Neural cell (in vitro differentiated cells): ENCODE results near the gene HDAC4. TPM values are rescaled to one million over a fixed set of nuclear protein-coding genes. Genes with fewer than 3 reads are reported as not detected.

Experiments
- H2AFZ ChIP-seq: fragments of 200-600, 300-800 bp; sonication (generic), shearing (Covaris generic); 2 replicates; pipeline ENCODE4 v1.6.0; 2014; ENCODE audit warnings: low read depth, mild to moderate bottlenecking, antibody characterized with exemption, low read length, moderate library complexity
- H3F3A ChIP-seq: fragments of 200-600 bp; shearing (Covaris generic); 2 replicates; pipeline ENCODE4 v1.6.1; 2016; ENCODE audit warnings: mild to moderate bottlenecking, moderate library complexity, mixed read lengths, antibody characterized with exemption, low read length; ENCODE audit not compliant: insufficient read depth, poor library complexity, severe bottlenecking
- H3K27ac ChIP-seq: fragments of 200-600, 300-800 bp; sonication (generic), shearing (Covaris generic); 2 replicates; pipeline ENCODE4 v1.5.1; 2014; ENCODE audit warnings: mild to moderate bottlenecking, low read length, moderate library complexity
- H3K27me3 ChIP-seq: fragments of 300-800, 200-600 bp; sonication (generic), shearing (Covaris generic); 2 replicates; pipeline ENCODE4 v1.6.0; 2014; ENCODE audit warnings: mild to moderate bottlenecking, low read depth, low read length, moderate library complexity; ENCODE audit not compliant: insufficient read depth
- H3K36me3 ChIP-seq: fragments of 300-800, 200-600 bp; sonication (generic), shearing (Covaris generic); 2 replicates; pipeline ENCODE4 v1.5.1; 2014; ENCODE audit warnings: mild to moderate bottlenecking, antibody characterized with exemption, low read length, moderate library complexity; ENCODE audit not compliant: insufficient read depth
- H3K4me2 ChIP-seq: fragments of 300-800, 200-600 bp; sonication (generic), shearing (Covaris generic); 2 replicates; pipeline ENCODE4 v1.6.0; 2014; ENCODE audit warnings: mild to moderate bottlenecking, low read length
- H3K4me3 ChIP-seq: fragments of 300-800, 200-600 bp; sonication (generic), shearing (Covaris generic); 2 replicates; pipeline ENCODE4 v1.5.1; 2014; ENCODE audit warnings: mild to moderate bottlenecking, low read length, moderate library complexity
- H3K79me2 ChIP-seq: fragments of 200-600 bp; shearing (Covaris generic); replicated peaks from 2 replicates; pipeline ENCODE4 v1.6.0; 2014; ENCODE audit warnings: mild to moderate bottlenecking, low read length, moderate library complexity; ENCODE audit not compliant: insufficient read depth
- H3K9ac ChIP-seq: fragments of 300-800, 200-600 bp; sonication (generic), shearing (Covaris generic); 2 replicates; pipeline ENCODE4 v1.6.1; 2016; ENCODE audit warnings: mild to moderate bottlenecking, low read length, mixed read lengths
- H3K9me2 ChIP-seq: fragments of 200-600 bp; shearing (Covaris generic); 2 replicates; pipeline ENCODE4 v1.6.1; 2016; ENCODE audit warnings: mild to moderate bottlenecking, low read length, mixed read lengths; ENCODE audit not compliant: insufficient read depth
- H3K9me3 ChIP-seq: fragments of 200-600, 300-800 bp; sonication (generic), shearing (Covaris generic); 2 replicates; pipeline ENCODE4 v1.6.1; 2016; ENCODE audit warnings: mild to moderate bottlenecking, mixed run types, low read length, moderate library complexity, mixed read lengths
- H4K20me1 ChIP-seq: fragments of 200-600 bp; shearing (Covaris generic); 2 replicates; pipeline ENCODE4 v1.6.1; 2016; ENCODE audit warnings: mild to moderate bottlenecking, mixed run types; ENCODE audit not compliant: insufficient read depth
- EP300 ChIP-seq: fragments of 450-650 bp; conservative IDR thresholded peaks from 2 replicates; pipeline ENCODE4 v1.6.1; 2014; ENCODE audit warnings: antibody characterized with exemption, mild to moderate bottlenecking, moderate library complexity; ENCODE audit not compliant: poor library complexity, severe bottlenecking
- EZH2 ChIP-seq: fragments of 200-600, 300-800 bp; shearing (Covaris generic), sonication (generic); IDR thresholded peaks from 2 replicates; pipeline ENCODE4 v1.6.1; 2014; ENCODE audit warnings: antibody characterized with exemption, low read length, borderline replicate concordance, mild to moderate bottlenecking; ENCODE audit not compliant: insufficient read depth, poor library complexity, severe bottlenecking
- MXI1 ChIP-seq: fragments of 450-650 bp; conservative IDR thresholded peaks from 2 replicates; pipeline ENCODE4 v1.6.1; 2014; ENCODE audit warnings: antibody characterized with exemption, mild to moderate bottlenecking; ENCODE audit not compliant: poor library complexity, severe bottlenecking
- POLR2AphosphoS5 ChIP-seq: IDR thresholded peaks from 2 replicates; pipeline ENCODE4 v1.6.1; 2012
- RAD21 ChIP-seq: fragments of 450-650 bp; conservative IDR thresholded peaks from 2 replicates; pipeline ENCODE4 v1.6.1; 2014; ENCODE audit warnings: antibody characterized with exemption, mild to moderate bottlenecking, moderate library complexity
- SMC3 ChIP-seq: fragments of 450-650 bp; conservative IDR thresholded peaks from 2 replicates; pipeline ENCODE4 v1.6.1; 2014; ENCODE audit warnings: antibody characterized with exemption, mild to moderate bottlenecking, moderate library complexity; ENCODE audit not compliant: poor library complexity
- TAF1 ChIP-seq: IDR thresholded peaks from 2 replicates; pipeline ENCODE4 v1.6.1; 2012; ENCODE audit warnings: low read depth
- polyA plus RNA-seq: library from polyadenylated mRNA; depleted of rRNA; stranded (reverse); fragments of >200 nt; gene quantifications from 2 replicates; pipeline ENCODE4 v1.2.3, GENCODE V29; 2014
- TF ChIP-seq, protein P1 (sequence below): fragments of 450-650 bp; IDR thresholded peaks from 2 replicates; pipeline ENCODE4 v1.5.1; 2014; ENCODE audit warnings: antibody characterized with exemption, mild to moderate bottlenecking, moderate library complexity; ENCODE audit not compliant: poor library complexity, severe bottlenecking
- TF ChIP-seq, protein P2 (sequence below): IDR thresholded peaks from 2 replicates; pipeline ENCODE4 v1.6.1; 2012; ENCODE audit warnings: borderline replicate concordance

Gene HDAC4
- polyA plus RNA-seq, 1 donor from 2014 or later: 3.4 TPM

DNA sequence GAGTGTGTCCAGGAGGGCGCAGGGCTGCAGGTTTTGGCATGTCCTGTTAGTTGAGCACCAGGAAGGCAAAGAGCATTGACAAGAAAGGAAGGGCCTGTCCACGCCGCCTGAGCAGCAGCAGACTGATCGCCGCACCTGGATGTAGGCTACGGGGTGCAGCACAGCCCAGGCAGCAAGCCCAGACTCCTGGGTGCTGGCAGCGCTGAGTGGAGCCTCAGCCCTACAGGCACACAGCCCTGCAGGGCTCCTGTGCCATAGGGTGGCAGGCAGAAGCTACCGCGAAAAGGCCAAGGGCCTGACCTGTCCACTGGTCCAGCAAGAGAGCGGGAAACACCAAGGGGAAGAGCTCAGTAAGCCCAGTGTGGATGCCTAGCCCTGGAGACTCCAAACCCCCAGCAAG is 198.0 kb downstream of the HDAC4 start:
- no peaks in the 10 kb centered on the region for H3F3A ChIP-seq
- no peak overlapping the region for H3K4me3 ChIP-seq
- H3K4me2 ChIP-seq: no peak overlapping the region
- H3K36me3 ChIP-seq: no peaks in the 10 kb centered on the region
- no peak overlapping the region for H3K9ac ChIP-seq
- no peaks in the 10 kb centered on the region for H3K27me3 ChIP-seq
- no peaks in the 10 kb centered on the region for H4K20me1 ChIP-seq
- H3K27ac ChIP-seq: no peak overlapping the region
- H2AFZ ChIP-seq: no peak overlapping the region
- peaks cover 3% of the 10 kb centered on the region for H3K79me2 ChIP-seq
- no peak for TF ChIP-seq EP300
- no peak for TF ChIP-seq EZH2
- no peak for TF ChIP-seq POLR2AphosphoS5
- TF ChIP-seq TAF1: no peak
- TF ChIP-seq, protein P1, sequence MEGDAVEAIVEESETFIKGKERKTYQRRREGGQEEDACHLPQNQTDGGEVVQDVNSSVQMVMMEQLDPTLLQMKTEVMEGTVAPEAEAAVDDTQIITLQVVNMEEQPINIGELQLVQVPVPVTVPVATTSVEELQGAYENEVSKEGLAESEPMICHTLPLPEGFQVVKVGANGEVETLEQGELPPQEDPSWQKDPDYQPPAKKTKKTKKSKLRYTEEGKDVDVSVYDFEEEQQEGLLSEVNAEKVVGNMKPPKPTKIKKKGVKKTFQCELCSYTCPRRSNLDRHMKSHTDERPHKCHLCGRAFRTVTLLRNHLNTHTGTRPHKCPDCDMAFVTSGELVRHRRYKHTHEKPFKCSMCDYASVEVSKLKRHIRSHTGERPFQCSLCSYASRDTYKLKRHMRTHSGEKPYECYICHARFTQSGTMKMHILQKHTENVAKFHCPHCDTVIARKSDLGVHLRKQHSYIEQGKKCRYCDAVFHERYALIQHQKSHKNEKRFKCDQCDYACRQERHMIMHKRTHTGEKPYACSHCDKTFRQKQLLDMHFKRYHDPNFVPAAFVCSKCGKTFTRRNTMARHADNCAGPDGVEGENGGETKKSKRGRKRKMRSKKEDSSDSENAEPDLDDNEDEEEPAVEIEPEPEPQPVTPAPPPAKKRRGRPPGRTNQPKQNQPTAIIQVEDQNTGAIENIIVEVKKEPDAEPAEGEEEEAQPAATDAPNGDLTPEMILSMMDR: no peak
- TF ChIP-seq, protein P2, sequence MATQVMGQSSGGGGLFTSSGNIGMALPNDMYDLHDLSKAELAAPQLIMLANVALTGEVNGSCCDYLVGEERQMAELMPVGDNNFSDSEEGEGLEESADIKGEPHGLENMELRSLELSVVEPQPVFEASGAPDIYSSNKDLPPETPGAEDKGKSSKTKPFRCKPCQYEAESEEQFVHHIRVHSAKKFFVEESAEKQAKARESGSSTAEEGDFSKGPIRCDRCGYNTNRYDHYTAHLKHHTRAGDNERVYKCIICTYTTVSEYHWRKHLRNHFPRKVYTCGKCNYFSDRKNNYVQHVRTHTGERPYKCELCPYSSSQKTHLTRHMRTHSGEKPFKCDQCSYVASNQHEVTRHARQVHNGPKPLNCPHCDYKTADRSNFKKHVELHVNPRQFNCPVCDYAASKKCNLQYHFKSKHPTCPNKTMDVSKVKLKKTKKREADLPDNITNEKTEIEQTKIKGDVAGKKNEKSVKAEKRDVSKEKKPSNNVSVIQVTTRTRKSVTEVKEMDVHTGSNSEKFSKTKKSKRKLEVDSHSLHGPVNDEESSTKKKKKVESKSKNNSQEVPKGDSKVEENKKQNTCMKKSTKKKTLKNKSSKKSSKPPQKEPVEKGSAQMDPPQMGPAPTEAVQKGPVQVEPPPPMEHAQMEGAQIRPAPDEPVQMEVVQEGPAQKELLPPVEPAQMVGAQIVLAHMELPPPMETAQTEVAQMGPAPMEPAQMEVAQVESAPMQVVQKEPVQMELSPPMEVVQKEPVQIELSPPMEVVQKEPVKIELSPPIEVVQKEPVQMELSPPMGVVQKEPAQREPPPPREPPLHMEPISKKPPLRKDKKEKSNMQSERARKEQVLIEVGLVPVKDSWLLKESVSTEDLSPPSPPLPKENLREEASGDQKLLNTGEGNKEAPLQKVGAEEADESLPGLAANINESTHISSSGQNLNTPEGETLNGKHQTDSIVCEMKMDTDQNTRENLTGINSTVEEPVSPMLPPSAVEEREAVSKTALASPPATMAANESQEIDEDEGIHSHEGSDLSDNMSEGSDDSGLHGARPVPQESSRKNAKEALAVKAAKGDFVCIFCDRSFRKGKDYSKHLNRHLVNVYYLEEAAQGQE: no peak
- TF ChIP-seq MXI1: no peak
- no peak for TF ChIP-seq SMC3
- no peak for TF ChIP-seq RAD21
- H3K9me3 ChIP-seq: no peaks in the 10 kb centered on the region
- no peaks in the 10 kb centered on the region for H3K9me2 ChIP-seq

DNA sequence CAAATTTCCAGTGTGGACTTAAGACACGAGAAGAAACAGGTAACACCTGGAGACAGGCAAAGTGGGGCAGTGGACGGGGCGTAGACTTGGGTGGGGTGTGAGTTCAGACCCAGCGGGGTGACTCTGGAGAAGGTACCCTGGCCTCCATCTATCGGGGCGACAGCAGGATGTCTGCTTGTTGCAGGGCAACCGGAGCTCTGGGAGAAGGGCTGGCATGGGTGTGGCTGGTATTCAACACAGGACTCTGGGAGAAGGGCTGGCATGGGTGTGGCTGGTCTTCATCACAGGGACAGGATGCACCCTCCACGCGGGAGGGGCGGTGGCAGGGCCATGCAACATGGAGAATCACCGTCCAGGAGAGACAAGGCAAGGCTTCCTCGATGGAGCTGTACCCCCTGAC is 198.5 kb downstream of the HDAC4 start:
- H3K27me3 ChIP-seq: no peaks in the 10 kb centered on the region
- H3K79me2 ChIP-seq: peaks cover 3% of the 10 kb centered on the region
- no peak overlapping the region for H2AFZ ChIP-seq
- no peaks in the 10 kb centered on the region for H3K9me3 ChIP-seq
- H3K9me2 ChIP-seq: no peaks in the 10 kb centered on the region
- H3K36me3 ChIP-seq: no peaks in the 10 kb centered on the region
- no peak overlapping the region for H3K9ac ChIP-seq
- H3K4me3 ChIP-seq: no peak overlapping the region
- no peaks in the 10 kb centered on the region for H3F3A ChIP-seq
- no peak overlapping the region for H3K27ac ChIP-seq
- no peaks in the 10 kb centered on the region for H4K20me1 ChIP-seq
- H3K4me2 ChIP-seq: no peak overlapping the region
- no peak for TF ChIP-seq EZH2
- TF ChIP-seq, protein P2: no peak
- no peak for TF ChIP-seq POLR2AphosphoS5
